GM19438 (cell line): ENCODE data around the gene PARP4.
"Not testable (repeated sequence)": the region's sequence is repeated elsewhere in the genome, so short reads cannot be mapped to it uniquely, and the experiment has no call there.

Experiments used
- ATAC-seq: cut with Tn5 transposase; IDR thresholded peaks from one replicate; pipeline ENCODE4 v1.9.1; 2021; ENCODE audit warnings: low read depth; ENCODE audit not compliant: unreplicated experiment

The PARP4 gene

DNA sequence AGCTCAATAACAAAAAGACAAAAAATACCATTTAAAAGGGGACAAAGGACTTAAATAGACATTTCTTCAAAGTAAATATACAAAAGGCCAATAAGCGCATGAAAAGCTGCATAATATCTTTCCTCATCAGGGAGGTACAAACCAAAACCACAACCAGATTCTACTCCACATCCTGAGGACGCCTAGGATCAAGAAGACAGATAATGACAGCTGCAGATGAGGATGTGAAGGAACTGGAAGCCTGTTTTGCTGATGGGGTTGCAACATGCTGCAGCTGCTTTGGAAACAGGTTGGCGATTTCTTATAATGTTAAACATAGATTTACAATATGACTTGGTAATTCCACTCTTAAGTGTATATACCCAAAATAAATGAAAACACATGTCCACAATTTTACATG is 132.4 kb downstream of the PARP4 start:
- ATAC-seq: not testable (repeated sequence)

DNA sequence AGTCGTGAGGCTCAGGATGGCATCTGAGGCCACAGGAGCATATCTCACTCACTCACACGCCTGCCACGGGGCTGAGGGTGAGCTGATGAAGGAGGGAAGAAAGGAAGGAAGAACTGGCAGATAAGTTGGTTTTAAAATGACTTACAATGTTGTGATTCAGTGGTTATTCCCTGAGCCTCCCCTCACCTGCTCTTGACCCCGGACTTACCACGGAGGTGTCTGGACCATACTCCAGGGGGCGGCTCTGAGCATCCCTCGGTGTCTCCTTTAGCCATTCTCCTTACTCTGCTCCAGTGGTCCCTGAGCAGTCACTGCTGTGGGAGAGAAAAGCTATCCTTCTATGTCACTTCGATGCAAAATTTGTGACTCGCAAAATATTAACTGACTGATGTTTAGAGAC is 141.3 kb downstream of the PARP4 start:
- not testable (repeated sequence) for ATAC-seq
